Left lung (tissue), 10 donors: ENCODE results near the gene LRIG2. TPM values are rescaled to one million over a fixed set of nuclear protein-coding genes. Genes with fewer than 3 reads are reported as not detected.
"Not testable (repeated sequence)": the region's sequence is repeated elsewhere in the genome, so short reads cannot be mapped to it uniquely, and the experiment has no call there.

ENCODE experiments used
- ATAC-seq: fragments of 200-7000 bp; cut with Tn5 transposase; one replicate; pipeline ENCODE4 v1.9.1; 2020; ENCODE audit warnings: moderate library complexity
- DNase-seq, 4 donors: peaks; one replicate each; pipeline ENCODE4 v3.0.0-alpha.2; 2013 to 2020
- H3K27ac ChIP-seq, 2 donors: fragments of 200-600 bp; sonication (generic) in 1 of 2; one replicate each; pipeline versions ENCODE4 v1.5.0 to v1.8.0; 2020 to 2021
- H3K27me3 ChIP-seq, 2 donors: fragments of 200-600 bp; sonication (generic) in 1 of 2; one replicate each; pipeline versions ENCODE4 v1.5.0 to v1.8.0; 2020 to 2021
- H3K36me3 ChIP-seq, 2 donors: fragments of 200-600 bp; sonication (generic) in 1 of 2; one replicate each; pipeline versions ENCODE4 v1.5.0 to v1.8.0; 2020 to 2021
- H3K4me1 ChIP-seq, 2 donors: fragments of 200-600 bp; one replicate each; pipeline ENCODE4 v1.8.0; 2021
- H3K4me3 ChIP-seq, 2 donors: fragments of 200-600 bp; sonication (generic) in 1 of 2; one replicate each; pipeline versions ENCODE4 v1.5.0 to v1.8.0; 2020 to 2021; ENCODE audit warnings: mild to moderate bottlenecking in 1 of 2
- H3K9me3 ChIP-seq, 2 donors: fragments of 200-600 bp; sonication (generic) in 1 of 2; one replicate each; pipeline versions ENCODE4 v1.5.0 to v1.8.0; 2020 to 2021
- intact Hi-C, 2 donors: fragments of 100-400 bp; cut with DNase I; formaldehyde crosslinking; loops; one replicate each; pipeline versions ENCODE4 v1.11.2 to v1.14.2; 2022
- polyA plus RNA-seq, 6 donors: library from polyadenylated mRNA; unstranded; fragments of 120-200 nt; gene quantifications; one replicate each; pipeline ENCODE4 v1.2.1, GENCODE V29; 2013; ENCODE audit not compliant: insufficient read length in 6 of 6
- total RNA-seq, 2 donors: library from RNA; stranded (reverse); fragmentation: NEBNext Ultra II Directional; extraction: Animal tissue kit (Norgen Biotek cat#: 25700); gene quantifications; one replicate each; pipeline ENCODE4 v1.2.1, GENCODE V29; 2021
- TF ChIP-seq, protein P1 (sequence below), 2 donors: fragments of 200-600 bp; sonication (generic) in 1 of 2; IDR thresholded peaks; one replicate each; pipeline versions ENCODE4 v1.5.0 to v1.8.0; 2021; ENCODE audit warnings: antibody characterized with exemption in 2 of 2
- donor health status: DM: no; HTN: yes; CAD: no.
- donor health status: DM: no; HTN: no; CAD: no.

Gene LRIG2
- total and polyA plus RNA-seq, 8 donors, result 10.9 to 23.4 (median 19.1) TPM

DNA sequence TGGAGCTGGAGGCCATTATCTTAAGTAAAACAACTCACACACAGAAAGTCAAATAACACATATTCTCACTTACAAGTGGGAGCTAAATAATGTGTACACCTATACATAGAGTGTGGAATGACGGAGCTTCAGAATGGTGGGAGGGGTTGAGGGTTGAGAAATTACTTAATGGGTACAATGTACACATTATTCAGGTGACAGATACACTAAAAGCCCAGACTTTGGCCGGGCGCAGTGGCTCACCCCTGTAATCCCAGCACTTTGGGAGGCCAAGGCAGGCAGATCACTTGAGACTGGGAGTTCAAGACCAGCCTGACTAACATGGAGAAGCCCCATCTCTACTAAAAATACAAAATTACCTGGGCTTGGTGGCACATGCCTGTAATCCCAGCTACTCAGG lies 24.9 kb upstream of the LRIG2 start:
- Histone ChIP-seq H3K27ac (no peak overlapping the region), H3K4me1 (peaks cover under 1 to 16% of the 10 kb centered on the region in 2 donors), H3K9me3 (no peaks in the 10 kb centered on the region), H3K4me3 (no peak overlapping the region), H3K27me3 (no peaks in the 10 kb centered on the region), H3K36me3 (no peaks in the 10 kb centered on the region)
- DNase-seq, result no peak
- ATAC-seq, result no peak
- intact Hi-C loops, result no loop called here
- TF ChIP-seq, protein P1, sequence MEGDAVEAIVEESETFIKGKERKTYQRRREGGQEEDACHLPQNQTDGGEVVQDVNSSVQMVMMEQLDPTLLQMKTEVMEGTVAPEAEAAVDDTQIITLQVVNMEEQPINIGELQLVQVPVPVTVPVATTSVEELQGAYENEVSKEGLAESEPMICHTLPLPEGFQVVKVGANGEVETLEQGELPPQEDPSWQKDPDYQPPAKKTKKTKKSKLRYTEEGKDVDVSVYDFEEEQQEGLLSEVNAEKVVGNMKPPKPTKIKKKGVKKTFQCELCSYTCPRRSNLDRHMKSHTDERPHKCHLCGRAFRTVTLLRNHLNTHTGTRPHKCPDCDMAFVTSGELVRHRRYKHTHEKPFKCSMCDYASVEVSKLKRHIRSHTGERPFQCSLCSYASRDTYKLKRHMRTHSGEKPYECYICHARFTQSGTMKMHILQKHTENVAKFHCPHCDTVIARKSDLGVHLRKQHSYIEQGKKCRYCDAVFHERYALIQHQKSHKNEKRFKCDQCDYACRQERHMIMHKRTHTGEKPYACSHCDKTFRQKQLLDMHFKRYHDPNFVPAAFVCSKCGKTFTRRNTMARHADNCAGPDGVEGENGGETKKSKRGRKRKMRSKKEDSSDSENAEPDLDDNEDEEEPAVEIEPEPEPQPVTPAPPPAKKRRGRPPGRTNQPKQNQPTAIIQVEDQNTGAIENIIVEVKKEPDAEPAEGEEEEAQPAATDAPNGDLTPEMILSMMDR (IDR thresholded peaks at IDR 0.05), result no peak

DNA sequence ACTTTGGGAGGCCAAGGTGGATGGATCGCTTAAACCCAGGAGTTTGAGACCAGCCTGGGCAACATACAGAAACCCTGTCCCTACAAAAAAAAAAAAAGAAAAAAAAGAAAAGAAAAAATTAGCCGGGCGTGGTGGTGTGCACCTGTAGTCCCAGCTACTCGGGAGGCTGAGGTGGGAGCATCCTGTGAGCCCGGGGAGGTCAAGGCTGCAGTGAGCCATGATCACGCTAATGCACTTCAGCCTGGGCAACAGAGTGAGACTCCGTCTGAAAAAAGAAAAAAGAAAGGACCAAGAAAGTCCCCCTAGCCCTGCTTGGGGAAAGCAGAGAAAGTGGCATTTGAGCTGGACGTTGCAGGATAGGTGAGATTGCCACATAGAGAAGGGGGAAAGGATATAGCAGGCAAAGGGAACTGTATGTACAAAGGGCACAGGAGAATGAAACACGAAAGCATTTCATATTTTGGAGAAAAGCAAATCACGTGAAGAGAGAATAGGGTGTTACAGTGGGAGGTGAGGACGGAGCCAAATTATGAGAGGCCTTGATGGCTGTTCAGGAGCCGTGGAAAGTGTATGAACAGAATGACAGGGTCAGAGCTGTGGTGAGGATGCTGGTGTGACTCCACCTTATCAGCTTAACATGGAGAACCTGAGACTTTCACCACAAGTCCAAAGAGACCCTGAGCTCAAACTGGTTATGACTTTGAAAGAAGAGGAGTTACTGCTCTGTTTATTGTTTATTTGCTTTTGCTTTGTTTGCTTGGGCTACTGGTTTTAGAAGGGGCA lies 19.5 kb upstream of the LRIG2 start:
- TF ChIP-seq, protein P1 (IDR thresholded peaks at IDR 0.05), result no peak
- Histone ChIP-seq H3K36me3 (no peaks in the 10 kb centered on the region), H3K27me3 (no peaks in the 10 kb centered on the region), H3K4me3 (no peak overlapping the region), H3K27ac (no peak overlapping the region), H3K4me1 (no peaks in the 10 kb centered on the region), H3K9me3 (no peaks in the 10 kb centered on the region)
- no peak for DNase-seq
- ATAC-seq, result no peak
- intact Hi-C loops, result no loop called here

DNA sequence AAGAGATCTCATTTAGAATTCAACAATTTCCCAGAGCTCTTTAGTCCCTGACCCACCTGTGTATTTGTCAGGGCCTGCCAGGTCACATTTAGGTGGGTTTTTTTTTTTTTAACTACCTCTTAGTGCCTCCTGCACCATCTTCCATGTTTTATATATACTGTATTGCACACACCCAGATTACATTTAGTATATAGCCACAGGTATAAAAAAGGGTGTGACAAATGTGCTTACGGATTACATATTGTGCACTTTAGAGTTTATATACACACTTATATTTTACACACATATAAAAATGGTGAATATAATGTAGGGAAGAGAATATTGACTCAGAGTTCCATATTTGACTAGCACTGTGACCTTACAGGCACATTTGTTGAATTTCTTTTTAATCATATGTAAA lies 17.4 kb upstream of the LRIG2 start:
- intact Hi-C loops, result no loop called here
- TF ChIP-seq, protein P1 (IDR thresholded peaks at IDR 0.05), result no peak
- Histone ChIP-seq H3K36me3 (no peaks in the 10 kb centered on the region), H3K27me3 (no peaks in the 10 kb centered on the region), H3K9me3 (no peaks in the 10 kb centered on the region), H3K27ac (no peak overlapping the region), H3K4me3 (no peak overlapping the region), H3K4me1 (no peaks in the 10 kb centered on the region)
- ATAC-seq, result no peak
- DNase-seq, result no peak

DNA sequence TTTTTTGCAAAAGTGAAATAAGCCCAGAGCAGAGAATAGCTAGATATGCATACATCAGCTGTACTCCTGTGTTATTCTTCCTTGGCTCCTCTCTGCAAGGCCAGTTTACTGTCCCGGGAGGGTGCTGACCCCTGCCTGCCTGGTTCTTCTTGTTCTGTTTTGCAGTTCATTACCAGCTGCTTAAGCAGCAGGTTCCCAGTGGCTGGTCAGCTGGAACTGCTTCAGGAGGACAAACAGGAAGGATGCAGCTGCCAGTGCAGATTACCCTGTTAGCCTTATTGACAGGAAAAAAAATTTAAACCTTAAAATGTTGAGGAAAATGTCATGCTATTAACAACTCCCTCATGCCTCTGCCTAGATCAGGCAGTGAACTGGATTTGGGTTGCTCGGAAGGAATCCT lies 16.0 kb upstream of the LRIG2 start:
- Histone ChIP-seq H3K36me3 (no peaks in the 10 kb centered on the region), H3K4me3 (no peak overlapping the region), H3K9me3 (no peaks in the 10 kb centered on the region), H3K4me1 (no peaks in the 10 kb centered on the region), H3K27ac (no peak overlapping the region), H3K27me3 (no peaks in the 10 kb centered on the region)
- DNase-seq (no peak), ATAC-seq (no peak)
- intact Hi-C loops, result no loop called here
- TF ChIP-seq, protein P1 (IDR thresholded peaks at IDR 0.05), result no peak

DNA sequence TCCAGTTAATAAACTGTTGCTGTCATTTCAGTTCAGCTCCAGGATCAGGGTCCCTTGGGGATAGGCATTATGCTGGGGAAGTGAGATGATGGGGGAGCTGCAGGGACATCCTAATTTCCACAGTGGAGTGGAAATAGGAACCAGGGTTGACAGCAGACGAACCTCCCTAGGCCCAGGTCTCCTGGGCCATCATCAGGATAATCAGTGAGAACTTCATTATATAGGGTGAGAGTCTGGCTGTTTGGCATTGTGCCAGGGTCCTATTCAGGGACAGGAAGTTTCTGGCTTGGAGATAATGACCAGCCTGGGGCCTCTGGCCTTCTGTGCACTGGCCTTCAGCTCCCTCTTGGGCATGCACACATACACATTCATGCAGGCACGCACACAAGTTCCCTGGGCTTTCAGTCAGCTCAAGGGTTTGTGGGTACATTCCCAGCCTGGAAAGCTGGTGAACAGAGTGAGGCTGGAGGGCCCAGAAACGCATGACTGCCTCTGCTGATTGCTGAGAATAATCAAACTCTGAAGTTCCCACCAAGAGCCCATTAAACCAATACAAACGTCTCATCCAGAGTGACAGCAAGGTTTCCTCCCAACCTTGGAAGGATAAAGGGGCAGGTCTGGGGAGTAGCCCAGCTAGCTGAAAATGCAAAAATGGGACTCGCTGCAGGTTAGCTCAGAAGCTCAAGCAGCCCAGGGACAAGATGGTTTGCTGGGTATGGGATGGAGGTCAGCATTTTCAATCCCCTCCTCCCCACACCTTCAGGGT lies 13.9 kb upstream of the LRIG2 start:
- Histone ChIP-seq H3K27ac (no peak overlapping the region), H3K36me3 (no peaks in the 10 kb centered on the region), H3K27me3 (no peaks in the 10 kb centered on the region), H3K4me3 (no peak overlapping the region), H3K4me1 (no peaks in the 10 kb centered on the region), H3K9me3 (no peaks in the 10 kb centered on the region)
- DNase-seq (peak in 1 of 4 donors; percentile 15), ATAC-seq (no peak)
- TF ChIP-seq, protein P1 (IDR thresholded peaks at IDR 0.05), result no peak
- intact Hi-C loops, result no loop called here

DNA sequence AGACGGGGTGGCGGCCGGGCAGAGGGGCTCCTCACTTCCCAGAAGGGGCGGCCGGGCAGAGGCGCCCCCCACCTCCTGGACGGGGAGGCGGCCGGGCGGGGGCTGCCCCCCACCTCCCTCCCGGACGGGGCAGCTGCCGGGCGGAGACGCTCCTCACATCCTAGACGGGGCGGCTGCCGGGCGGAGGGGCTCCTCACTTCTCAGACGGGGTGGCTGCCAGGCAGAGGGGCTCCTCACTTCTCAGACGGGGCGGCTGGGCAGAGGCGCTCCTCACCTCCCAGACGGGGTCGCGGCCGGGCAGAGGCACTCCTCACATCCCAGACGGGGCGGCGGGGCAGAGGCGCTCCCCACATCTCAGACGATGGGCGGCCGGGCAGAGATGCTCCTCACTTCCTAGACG lies 9.5 kb upstream of the LRIG2 start:
- H3K36me3 ChIP-seq, H3K4me3 ChIP-seq, H3K9me3 ChIP-seq, DNase-seq, H3K27ac ChIP-seq, ATAC-seq, H3K27me3 ChIP-seq, H3K4me1 ChIP-seq, intact Hi-C loops: not testable (repeated sequence)
